SK-N-SH treated with all-trans-retinoic acid at 6 μM for 48 hours (cell line): ENCODE results near the gene KCTD17.

Experiments used
- ATAC-seq: fragments of 200-7000 bp; cut with Tn5 transposase; 3 replicates; pipeline ENCODE4 v1.9.1; 2020; ENCODE audit warnings: mild to moderate bottlenecking, moderate library complexity
- ARNTL ChIP-seq: fragments of 450-650 bp; formaldehyde crosslinking; IDR thresholded peaks from 2 replicates; pipeline ENCODE4 v1.5.0; 2020; ENCODE audit warnings: low read depth, mild to moderate bottlenecking, moderate library complexity, borderline replicate concordance
- BACH2 ChIP-seq: fragments of 250-450 bp; sonication (Bioruptor Pico); IDR thresholded peaks from 2 replicates; pipeline ENCODE4 v1.9.0; 2021; ENCODE audit warnings: mild to moderate bottlenecking, borderline replicate concordance
- ESRRG ChIP-seq: fragments of 250-450 bp; sonication (Bioruptor Pico); IDR thresholded peaks from 2 replicates; pipeline ENCODE4 v1.6.1; 2021; ENCODE audit warnings: mild to moderate bottlenecking
- GLIS3 ChIP-seq: fragments of 250-450 bp; sonication (Bioruptor Pico); IDR thresholded peaks from 2 replicates; pipeline ENCODE4 v1.5.0; 2020; ENCODE audit warnings: mild to moderate bottlenecking, moderate library complexity
- PPARA ChIP-seq: fragments of 250-450 bp; sonication (Bioruptor Pico); IDR thresholded peaks from 2 replicates; pipeline ENCODE4 v1.5.0; 2020; ENCODE audit warnings: mild to moderate bottlenecking, borderline replicate concordance
- SNAI2 ChIP-seq: fragments of 250-450 bp; sonication (Bioruptor Pico); IDR thresholded peaks from 2 replicates; pipeline ENCODE4 v1.5.0; 2020; ENCODE audit warnings: mild to moderate bottlenecking, moderate library complexity
- TCF4 ChIP-seq: fragments of 250-450 bp; sonication (Bioruptor Pico); IDR thresholded peaks from 2 replicates; pipeline ENCODE4 v1.8.0; 2021; ENCODE audit warnings: mild to moderate bottlenecking, moderate library complexity, borderline replicate concordance
- TOX ChIP-seq: fragments of 250-450 bp; sonication (Bioruptor Pico); IDR thresholded peaks from 2 replicates; pipeline ENCODE4 v1.8.0; 2021; ENCODE audit warnings: mild to moderate bottlenecking, moderate library complexity, borderline replicate concordance
- ZC3H10 ChIP-seq: fragments of 250-450 bp; sonication (Bioruptor Pico); IDR thresholded peaks from 2 replicates; pipeline ENCODE4 v1.5.1; 2021; ENCODE audit warnings: mild to moderate bottlenecking, moderate library complexity
- ZFP3 ChIP-seq: fragments of 250-450 bp; sonication (Bioruptor Pico); IDR thresholded peaks from 2 replicates; pipeline ENCODE4 v1.5.0; 2020; ENCODE audit warnings: mild to moderate bottlenecking, moderate library complexity
- ZFP30 ChIP-seq: fragments of 450-650 bp; formaldehyde crosslinking; IDR thresholded peaks from 2 replicates; pipeline ENCODE4 v1.5.0; 2022; ENCODE audit warnings: mild to moderate bottlenecking, moderate library complexity
- ZNF70 ChIP-seq: fragments of 450-650 bp; formaldehyde crosslinking; IDR thresholded peaks from 2 replicates; pipeline ENCODE4 v1.5.0; 2020; ENCODE audit warnings: mild to moderate bottlenecking, moderate library complexity
- ZNF8 ChIP-seq: fragments of 450-650 bp; formaldehyde crosslinking; IDR thresholded peaks from 2 replicates; pipeline ENCODE4 v1.5.0; 2020; ENCODE audit warnings: mild to moderate bottlenecking, moderate library complexity
- TF ChIP-seq, protein P1 (sequence below): fragments of 250-450 bp; sonication (Bioruptor Pico); IDR thresholded peaks from 2 replicates; pipeline ENCODE4 v1.5.1; 2021; ENCODE audit warnings: mild to moderate bottlenecking, moderate library complexity
- TF ChIP-seq, protein P2 (sequence below): fragments of 250-450 bp; sonication (Bioruptor Pico); IDR thresholded peaks from 2 replicates; pipeline ENCODE4 v1.5.0; 2020; ENCODE audit warnings: mild to moderate bottlenecking, moderate library complexity
- TF ChIP-seq, protein P3 (sequence below): fragments of 250-450 bp; sonication (Bioruptor Pico); IDR thresholded peaks from 2 replicates; pipeline ENCODE4 v1.8.0; 2020; ENCODE audit warnings: mild to moderate bottlenecking, moderate library complexity, borderline replicate concordance
- TF ChIP-seq, protein P4 (sequence below): fragments of 250-450 bp; sonication (Bioruptor Pico); IDR thresholded peaks from 2 replicates; pipeline ENCODE4 v1.8.0; 2021; ENCODE audit warnings: low read depth, mild to moderate bottlenecking, moderate library complexity, borderline replicate concordance
- TF ChIP-seq, protein P5 (sequence below): fragments of 250-450 bp; sonication (Bioruptor Pico); IDR thresholded peaks from 2 replicates; pipeline ENCODE4 v1.5.1; 2020; ENCODE audit warnings: low read depth, mild to moderate bottlenecking, moderate library complexity

Gene KCTD17

DNA sequence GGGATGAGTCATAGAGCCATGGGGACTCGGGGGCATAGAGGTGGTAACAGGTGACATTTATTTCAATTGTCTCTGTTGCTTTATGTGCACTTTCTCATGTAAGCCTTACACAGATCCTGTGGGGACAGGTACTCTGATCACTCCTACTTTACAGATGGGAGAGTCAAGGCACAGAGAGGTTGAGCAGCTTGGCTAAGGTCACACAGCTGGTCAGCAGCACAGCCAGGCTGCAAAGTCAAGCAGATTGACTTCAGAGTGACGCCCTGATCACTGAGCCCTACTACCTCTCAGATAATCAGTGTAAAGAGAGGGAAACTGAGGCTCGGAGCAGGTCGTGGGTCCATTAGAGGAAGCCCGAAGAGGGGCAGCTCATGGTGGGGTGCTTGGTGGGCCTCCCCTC, 54.4 kb downstream of the KCTD17 start:
- TF ChIP-seq SNAI2 (CRISPR knock-in tag) (no peak), TCF4 (CRISPR knock-in tag) (no peak), ZFP30 (CRISPR knock-in tag) (no peak)
- TF ChIP-seq, protein P1, sequence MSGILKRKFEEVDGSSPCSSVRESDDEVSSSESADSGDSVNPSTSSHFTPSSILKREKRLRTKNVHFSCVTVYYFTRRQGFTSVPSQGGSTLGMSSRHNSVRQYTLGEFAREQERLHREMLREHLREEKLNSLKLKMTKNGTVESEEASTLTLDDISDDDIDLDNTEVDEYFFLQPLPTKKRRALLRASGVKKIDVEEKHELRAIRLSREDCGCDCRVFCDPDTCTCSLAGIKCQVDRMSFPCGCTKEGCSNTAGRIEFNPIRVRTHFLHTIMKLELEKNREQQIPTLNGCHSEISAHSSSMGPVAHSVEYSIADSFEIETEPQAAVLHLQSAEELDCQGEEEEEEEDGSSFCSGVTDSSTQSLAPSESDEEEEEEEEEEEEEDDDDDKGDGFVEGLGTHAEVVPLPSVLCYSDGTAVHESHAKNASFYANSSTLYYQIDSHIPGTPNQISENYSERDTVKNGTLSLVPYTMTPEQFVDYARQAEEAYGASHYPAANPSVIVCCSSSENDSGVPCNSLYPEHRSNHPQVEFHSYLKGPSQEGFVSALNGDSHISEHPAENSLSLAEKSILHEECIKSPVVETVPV (CRISPR knock-in tag) = no peak
- no peak for ATAC-seq

DNA sequence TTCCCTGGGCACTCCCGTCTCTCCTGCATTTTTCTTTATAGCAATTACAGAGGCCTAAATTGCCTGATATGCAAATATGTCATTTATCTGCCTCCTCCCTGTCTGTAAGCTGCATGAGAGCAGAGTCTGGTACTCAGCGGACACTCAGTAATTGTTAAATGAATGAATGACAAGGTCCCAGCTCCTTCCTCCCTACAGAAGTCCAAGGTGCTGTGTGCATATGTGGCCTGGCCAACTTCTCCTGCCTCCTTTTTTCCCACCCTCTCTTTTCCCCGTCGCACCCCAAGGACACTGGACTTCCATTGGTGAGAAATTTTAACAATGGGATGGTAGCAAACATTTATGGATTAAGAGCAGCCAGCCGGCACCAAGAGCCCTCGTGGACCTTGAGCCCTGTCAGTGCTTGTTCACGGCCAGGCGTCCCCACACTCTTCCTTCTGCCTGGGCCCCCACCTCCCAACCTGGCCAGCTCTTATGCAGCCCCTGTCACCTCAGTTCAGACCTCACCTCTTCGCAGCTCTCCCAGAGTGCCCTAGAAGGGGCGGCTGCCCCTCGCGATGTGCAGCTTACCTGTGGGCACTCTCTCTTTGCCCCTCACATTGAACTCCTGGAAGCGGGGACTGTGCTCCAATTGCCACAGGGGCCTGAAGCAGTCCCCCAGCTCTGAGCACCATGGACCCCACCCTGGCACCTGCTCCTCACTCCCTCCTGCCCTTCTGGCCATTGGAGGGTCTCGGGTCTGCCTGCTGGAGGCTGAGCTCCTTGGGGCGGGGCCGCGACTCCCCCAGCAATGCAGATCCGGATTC, 56.5 kb downstream of the KCTD17 start:
- no peak for ATAC-seq
- no peak for TF ChIP-seq TCF4 (CRISPR knock-in tag)
- TF ChIP-seq, all 23 proteins: peak for 0

DNA sequence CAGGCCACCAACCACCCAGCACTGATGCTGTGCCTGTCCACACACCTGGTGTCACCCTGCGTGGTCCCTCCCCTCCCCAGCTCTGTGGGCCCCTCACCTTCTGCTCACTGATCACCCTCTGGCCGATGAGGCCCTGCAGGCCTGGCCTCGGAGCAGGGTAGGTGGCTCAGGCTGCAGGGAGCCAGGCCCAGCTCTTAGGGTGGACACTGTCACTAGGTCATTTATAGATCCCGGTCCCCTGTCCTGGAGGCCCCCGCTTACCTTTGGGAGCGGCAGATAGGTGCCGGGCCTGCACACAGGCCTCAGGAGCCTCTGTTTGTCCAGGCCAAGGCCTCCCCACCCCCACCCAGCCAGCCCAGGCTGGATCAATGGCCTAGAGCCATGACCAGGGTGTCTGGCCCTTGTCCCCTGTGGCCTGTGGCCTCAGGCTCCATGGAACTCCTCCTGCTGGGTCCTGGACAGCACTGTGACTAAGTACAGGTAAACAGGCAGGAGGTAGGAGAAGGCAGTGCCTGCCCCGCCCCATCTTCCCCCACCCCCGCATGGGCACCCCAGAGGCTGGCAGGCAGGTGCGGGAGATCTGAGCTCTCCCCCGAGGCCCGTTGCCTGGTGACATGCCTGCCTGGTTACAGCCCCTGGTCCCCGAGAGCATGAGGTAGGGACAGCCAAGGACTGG, 57.8 kb downstream of the KCTD17 start, which contains the start of gene TMPRSS6:
TSS of gene TMPRSS6 (minus strand) at position 472 of the 676 bp plus-strand sequence. CDS start 6,296 bp downstream, outside the sequence.
- no peak for ATAC-seq

DNA sequence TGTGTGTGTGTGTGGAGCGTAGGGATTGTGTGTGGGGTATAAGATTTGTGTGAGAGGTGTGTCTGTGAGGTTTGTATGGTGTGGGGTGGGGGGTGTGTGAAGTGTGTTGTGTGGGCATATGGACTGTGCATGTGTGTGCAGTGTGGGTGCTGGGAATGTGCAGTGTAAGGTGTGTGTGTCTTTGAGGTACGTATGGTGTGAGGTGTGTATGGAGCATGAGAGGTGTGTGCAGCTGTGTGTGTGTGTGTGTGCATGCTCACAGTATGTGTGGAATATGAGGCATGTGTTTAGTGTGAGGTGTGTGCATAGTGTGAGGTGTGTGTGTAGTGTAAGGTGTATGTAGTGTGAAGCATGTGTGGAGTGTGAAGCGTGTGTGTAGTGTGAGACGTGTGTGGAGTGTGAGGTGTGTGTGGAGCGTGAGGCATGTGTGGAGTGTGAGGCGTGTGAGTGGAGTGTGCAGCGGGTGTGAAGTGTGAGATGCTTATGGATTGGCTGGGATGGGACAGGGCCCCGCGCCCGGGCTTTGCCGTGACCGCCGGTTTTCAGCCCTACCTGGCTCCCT, 59.7 kb downstream of the KCTD17 start:
- ATAC-seq = no peak
- TF ChIP-seq ZNF8 (CRISPR knock-in tag) (no peak), PPARA (no peak), BACH2 (no peak), ARNTL (CRISPR knock-in tag) (no peak), GLIS3 (CRISPR knock-in tag) (no peak), ZNF70 (CRISPR knock-in tag) (no peak), TOX (no peak), TCF4 (CRISPR knock-in tag) (no peak), ZFP3 (CRISPR knock-in tag) (no peak), ZC3H10 (CRISPR knock-in tag) (no peak), ESRRG (no peak), ZFP30 (CRISPR knock-in tag) (no peak), SNAI2 (CRISPR knock-in tag) (no peak)
- TF ChIP-seq, protein P1 (CRISPR knock-in tag) = no peak
- TF ChIP-seq, protein P2, sequence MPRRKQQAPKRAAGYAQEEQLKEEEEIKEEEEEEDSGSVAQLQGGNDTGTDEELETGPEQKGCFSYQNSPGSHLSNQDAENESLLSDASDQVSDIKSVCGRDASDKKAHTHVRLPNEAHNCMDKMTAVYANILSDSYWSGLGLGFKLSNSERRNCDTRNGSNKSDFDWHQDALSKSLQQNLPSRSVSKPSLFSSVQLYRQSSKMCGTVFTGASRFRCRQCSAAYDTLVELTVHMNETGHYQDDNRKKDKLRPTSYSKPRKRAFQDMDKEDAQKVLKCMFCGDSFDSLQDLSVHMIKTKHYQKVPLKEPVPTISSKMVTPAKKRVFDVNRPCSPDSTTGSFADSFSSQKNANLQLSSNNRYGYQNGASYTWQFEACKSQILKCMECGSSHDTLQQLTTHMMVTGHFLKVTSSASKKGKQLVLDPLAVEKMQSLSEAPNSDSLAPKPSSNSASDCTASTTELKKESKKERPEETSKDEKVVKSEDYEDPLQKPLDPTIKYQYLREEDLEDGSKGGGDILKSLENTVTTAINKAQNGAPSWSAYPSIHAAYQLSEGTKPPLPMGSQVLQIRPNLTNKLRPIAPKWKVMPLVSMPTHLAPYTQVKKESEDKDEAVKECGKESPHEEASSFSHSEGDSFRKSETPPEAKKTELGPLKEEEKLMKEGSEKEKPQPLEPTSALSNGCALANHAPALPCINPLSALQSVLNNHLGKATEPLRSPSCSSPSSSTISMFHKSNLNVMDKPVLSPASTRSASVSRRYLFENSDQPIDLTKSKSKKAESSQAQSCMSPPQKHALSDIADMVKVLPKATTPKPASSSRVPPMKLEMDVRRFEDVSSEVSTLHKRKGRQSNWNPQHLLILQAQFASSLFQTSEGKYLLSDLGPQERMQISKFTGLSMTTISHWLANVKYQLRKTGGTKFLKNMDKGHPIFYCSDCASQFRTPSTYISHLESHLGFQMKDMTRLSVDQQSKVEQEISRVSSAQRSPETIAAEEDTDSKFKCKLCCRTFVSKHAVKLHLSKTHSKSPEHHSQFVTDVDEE = no peak
- TF ChIP-seq, protein P3, sequence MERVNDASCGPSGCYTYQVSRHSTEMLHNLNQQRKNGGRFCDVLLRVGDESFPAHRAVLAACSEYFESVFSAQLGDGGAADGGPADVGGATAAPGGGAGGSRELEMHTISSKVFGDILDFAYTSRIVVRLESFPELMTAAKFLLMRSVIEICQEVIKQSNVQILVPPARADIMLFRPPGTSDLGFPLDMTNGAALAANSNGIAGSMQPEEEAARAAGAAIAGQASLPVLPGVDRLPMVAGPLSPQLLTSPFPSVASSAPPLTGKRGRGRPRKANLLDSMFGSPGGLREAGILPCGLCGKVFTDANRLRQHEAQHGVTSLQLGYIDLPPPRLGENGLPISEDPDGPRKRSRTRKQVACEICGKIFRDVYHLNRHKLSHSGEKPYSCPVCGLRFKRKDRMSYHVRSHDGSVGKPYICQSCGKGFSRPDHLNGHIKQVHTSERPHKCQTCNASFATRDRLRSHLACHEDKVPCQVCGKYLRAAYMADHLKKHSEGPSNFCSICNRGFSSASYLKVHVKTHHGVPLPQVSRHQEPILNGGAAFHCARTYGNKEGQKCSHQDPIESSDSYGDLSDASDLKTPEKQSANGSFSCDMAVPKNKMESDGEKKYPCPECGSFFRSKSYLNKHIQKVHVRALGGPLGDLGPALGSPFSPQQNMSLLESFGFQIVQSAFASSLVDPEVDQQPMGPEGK = no peak
- TF ChIP-seq, protein P4, sequence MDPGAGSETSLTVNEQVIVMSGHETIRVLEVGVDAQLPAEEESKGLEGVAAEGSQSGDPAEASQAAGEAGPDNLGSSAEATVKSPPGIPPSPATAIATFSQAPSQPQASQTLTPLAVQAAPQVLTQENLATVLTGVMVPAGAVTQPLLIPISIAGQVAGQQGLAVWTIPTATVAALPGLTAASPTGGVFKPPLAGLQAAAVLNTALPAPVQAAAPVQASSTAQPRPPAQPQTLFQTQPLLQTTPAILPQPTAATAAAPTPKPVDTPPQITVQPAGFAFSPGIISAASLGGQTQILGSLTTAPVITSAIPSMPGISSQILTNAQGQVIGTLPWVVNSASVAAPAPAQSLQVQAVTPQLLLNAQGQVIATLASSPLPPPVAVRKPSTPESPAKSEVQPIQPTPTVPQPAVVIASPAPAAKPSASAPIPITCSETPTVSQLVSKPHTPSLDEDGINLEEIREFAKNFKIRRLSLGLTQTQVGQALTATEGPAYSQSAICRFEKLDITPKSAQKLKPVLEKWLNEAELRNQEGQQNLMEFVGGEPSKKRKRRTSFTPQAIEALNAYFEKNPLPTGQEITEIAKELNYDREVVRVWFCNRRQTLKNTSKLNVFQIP (CRISPR knock-in tag) = no peak
- TF ChIP-seq, protein P5, sequence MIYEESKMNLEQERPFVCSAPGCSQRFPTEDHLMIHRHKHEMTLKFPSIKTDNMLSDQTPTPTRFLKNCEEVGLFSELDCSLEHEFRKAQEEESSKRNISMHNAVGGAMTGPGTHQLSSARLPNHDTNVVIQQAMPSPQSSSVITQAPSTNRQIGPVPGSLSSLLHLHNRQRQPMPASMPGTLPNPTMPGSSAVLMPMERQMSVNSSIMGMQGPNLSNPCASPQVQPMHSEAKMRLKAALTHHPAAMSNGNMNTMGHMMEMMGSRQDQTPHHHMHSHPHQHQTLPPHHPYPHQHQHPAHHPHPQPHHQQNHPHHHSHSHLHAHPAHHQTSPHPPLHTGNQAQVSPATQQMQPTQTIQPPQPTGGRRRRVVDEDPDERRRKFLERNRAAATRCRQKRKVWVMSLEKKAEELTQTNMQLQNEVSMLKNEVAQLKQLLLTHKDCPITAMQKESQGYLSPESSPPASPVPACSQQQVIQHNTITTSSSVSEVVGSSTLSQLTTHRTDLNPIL (CRISPR knock-in tag) = no peak
- TF ChIP-seq, all 23 proteins: peak for 0

More for the DNA sequence above, 57.8 kb downstream of the KCTD17 start, which contains the start of gene TMPRSS6:
- TF ChIP-seq ESRRG (no peak), ZNF70 (CRISPR knock-in tag) (no peak), ARNTL (CRISPR knock-in tag) (no peak), ZC3H10 (CRISPR knock-in tag) (no peak), ZFP30 (CRISPR knock-in tag) (no peak)
- TF ChIP-seq, protein P3 = no peak
